ENCODE data around the gene FAM53B.

The FAM53B gene

DNA sequence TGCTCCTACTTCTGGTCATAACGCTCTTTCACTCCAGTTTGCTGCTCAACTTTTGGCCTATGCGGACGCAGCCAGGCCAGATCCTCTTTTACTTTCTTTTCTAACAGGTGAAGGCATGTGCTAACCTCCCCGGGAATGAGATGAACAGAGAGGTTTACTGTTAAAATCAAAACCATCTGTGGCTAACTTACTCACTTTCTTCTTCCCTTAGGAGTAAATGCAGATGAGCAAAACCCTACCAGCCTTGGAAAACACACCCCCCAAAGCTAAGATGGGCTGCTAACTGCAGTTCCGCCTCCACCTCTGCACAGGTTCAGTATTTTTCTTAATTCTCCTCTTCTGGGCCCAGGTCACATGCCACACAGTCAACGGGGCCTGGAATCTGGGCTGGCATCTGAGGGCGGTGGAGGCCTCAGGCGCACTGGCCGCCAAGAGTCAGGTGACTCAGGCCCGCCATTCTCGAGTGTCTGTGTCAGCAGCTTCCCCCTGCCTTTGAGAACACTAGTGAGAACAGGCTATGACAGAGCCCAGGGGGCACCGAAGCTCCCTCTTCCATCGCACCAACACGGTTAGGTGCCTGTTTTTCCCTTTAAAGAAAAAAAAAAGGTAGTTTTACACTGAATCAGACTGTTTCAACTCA, 11.1 kb downstream of the FAM53B start:
- Histone ChIP-seq H3K4me3 (ENCODE audit: low read depth, low read length) (no peak overlapping the region), H3K27ac (no peak overlapping the region), H3K27me3 (ENCODE audit: insufficient read depth, low read depth, severe bottlenecking) (no peaks in the 10 kb centered on the region), H3K9me3 (ENCODE audit: severe bottlenecking) (no peaks in the 10 kb centered on the region), H3K36me3 (peaks cover 3% of the 10 kb centered on the region; the same call in 1 of the 2 replicates)
- TF ChIP-seq, protein P1, sequence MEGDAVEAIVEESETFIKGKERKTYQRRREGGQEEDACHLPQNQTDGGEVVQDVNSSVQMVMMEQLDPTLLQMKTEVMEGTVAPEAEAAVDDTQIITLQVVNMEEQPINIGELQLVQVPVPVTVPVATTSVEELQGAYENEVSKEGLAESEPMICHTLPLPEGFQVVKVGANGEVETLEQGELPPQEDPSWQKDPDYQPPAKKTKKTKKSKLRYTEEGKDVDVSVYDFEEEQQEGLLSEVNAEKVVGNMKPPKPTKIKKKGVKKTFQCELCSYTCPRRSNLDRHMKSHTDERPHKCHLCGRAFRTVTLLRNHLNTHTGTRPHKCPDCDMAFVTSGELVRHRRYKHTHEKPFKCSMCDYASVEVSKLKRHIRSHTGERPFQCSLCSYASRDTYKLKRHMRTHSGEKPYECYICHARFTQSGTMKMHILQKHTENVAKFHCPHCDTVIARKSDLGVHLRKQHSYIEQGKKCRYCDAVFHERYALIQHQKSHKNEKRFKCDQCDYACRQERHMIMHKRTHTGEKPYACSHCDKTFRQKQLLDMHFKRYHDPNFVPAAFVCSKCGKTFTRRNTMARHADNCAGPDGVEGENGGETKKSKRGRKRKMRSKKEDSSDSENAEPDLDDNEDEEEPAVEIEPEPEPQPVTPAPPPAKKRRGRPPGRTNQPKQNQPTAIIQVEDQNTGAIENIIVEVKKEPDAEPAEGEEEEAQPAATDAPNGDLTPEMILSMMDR (IDR thresholded peaks at IDR 0.05; ENCODE audit: low read depth, low read length): no peak
- no peak for DNase-seq

DNA sequence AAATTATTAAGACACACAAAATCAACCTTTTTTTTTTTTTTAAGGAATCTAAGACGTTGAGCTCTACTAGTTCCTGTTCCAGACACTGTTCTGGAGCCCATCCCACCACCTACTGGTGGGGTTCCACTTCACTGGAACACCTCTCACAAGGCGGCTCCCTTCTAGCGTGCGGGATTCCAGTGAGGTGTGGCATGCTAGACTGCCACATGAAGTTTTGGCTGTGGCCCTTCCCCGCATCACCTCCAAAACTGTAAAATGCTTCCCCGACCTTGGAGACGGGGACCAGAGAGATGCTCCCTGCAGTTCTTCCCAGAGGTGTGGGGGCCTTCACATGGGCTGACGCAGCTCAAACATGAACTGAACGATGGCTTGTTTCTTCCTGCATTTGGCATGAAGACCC, 12.6 kb downstream of the FAM53B start:
- H3K9me3 ChIP-seq (ENCODE audit: severe bottlenecking): no peaks in the 10 kb centered on the region
- H3K27ac ChIP-seq: no peak overlapping the region
- H3K36me3 ChIP-seq: peaks cover 5% of the 10 kb centered on the region; the same call in 1 of the 2 replicates
- TF ChIP-seq, protein P1 (IDR thresholded peaks at IDR 0.05; ENCODE audit: low read depth, low read length): no peak
- no peaks in the 10 kb centered on the region for H3K27me3 ChIP-seq (ENCODE audit: insufficient read depth, low read depth, severe bottlenecking)
- no peak for DNase-seq
- H3K4me3 ChIP-seq (ENCODE audit: low read depth, low read length): no peak overlapping the region

DNA sequence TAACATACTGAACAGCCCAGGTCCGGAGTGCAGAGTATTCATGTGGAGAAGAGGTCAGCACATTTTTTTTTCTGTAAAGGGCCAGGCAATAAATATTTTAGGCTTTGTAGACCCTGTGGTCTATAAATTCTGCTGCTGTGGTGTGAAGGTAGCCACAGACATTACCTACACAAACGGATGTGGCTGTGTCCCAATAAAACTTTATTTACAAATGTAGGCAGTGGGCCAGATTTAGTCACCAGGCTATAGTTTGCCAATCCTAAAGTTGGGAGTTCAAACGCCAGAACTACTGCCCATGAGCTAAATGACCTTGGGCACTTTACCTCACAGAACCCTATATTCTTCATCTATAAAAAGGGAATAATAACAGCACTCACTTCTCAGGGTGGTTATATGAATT, 13.4 kb downstream of the FAM53B start:
- no peak for DNase-seq
- Histone ChIP-seq H3K36me3 (peaks cover 6% of the 10 kb centered on the region; the same call in 1 of the 2 replicates), H3K4me3 (ENCODE audit: low read depth, low read length) (no peak overlapping the region), H3K27me3 (ENCODE audit: insufficient read depth, low read depth, severe bottlenecking) (no peaks in the 10 kb centered on the region), H3K27ac (no peak overlapping the region), H3K9me3 (ENCODE audit: severe bottlenecking) (no peaks in the 10 kb centered on the region)
- TF ChIP-seq, protein P1 (IDR thresholded peaks at IDR 0.05; ENCODE audit: low read depth, low read length): no peak

DNA sequence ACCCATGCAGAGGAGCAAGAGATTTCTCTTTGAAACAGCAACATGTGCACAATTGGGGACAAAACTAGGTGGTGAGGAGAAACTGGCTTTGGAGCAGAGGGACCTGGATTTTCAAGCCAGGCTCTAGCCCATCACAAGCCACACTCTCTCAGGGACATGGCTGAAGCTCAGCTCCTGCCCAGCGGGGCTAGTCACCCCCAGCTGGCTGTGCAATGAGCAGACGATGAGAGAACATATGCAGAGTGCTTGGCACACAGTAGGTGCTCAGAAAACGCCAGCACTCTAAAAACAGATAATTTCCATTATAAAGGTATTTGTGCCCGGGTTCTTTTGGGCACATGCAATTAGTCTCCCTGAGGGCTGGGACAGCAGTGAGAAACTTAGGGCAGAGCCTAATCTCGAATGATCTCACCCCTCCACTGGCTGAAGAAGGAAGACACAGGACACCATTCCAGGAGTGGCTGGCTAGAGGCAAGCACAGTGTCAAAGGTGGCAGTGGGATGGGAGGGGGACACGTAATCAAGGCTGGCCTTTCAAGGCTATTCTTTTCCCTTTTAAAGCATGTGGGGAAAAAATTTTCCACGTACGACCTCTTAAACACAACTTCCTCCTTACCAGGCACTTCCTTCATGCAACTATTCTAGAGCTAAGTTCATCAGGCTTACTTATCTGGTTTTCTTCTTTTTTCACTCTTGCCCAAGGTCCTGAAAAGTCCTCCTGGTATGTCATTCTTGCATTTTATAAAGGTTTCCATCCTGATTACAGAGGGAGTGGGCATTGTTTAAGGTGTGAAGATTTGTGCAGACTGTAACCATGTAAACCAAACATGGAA, 15.1 kb downstream of the FAM53B start:
- TF ChIP-seq, protein P1 (IDR thresholded peaks at IDR 0.05; ENCODE audit: low read depth, low read length): no peak
- Histone ChIP-seq H3K27me3 (ENCODE audit: insufficient read depth, low read depth, severe bottlenecking) (no peaks in the 10 kb centered on the region), H3K27ac (no peak overlapping the region), H3K9me3 (ENCODE audit: severe bottlenecking) (no peaks in the 10 kb centered on the region), H3K4me3 (ENCODE audit: low read depth, low read length) (no peak overlapping the region), H3K36me3 (peaks cover 5% of the 10 kb centered on the region; the same call in 1 of the 2 replicates)
- DNase-seq: no peak

DNA sequence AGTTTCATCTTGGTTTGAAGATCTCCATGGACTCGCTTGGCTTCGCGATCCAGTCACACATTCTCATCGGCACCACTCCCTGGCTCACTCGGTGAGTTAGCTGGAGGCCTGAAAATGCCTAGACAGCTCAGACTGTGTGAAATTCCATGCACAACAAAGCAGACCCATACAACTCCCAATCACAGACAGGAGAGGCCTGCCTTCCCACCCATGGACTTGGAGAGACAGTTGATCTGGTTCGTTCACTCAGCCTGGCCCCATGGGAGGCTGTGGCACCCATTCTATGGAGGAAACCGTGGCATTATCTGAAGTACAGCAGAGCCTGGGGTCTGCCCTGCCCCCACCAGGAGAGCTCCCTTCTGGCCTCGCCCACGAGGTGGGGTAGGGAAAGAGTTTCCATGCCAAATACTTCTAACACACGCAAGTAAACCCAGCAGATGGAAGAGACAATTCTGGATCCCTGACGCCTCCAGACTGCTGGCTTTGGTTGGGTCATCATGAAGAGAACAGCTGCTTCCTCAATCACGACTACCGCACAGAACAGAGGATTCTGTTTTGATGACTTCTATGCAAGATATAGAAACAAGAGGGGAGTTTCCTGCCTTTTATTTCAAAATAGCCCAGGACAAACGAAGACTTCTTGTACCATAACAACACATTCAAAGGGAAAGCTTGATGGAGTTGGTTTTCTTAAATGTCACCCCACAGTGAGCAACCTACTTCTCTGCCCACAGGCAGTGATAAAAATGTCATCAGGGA, 15.9 kb downstream of the FAM53B start:
- Histone ChIP-seq H3K4me3 (ENCODE audit: low read depth, low read length) (no peak overlapping the region), H3K27me3 (ENCODE audit: insufficient read depth, low read depth, severe bottlenecking) (no peaks in the 10 kb centered on the region), H3K9me3 (ENCODE audit: severe bottlenecking) (no peaks in the 10 kb centered on the region), H3K27ac (no peak overlapping the region), H3K36me3 (peaks cover 8% of the 10 kb centered on the region)
- no peak for DNase-seq
- TF ChIP-seq, protein P1 (IDR thresholded peaks at IDR 0.05; ENCODE audit: low read depth, low read length): no peak

All from WERI-Rb-1 (cell line).